Endothelial cell of umbilical vein (primary cell): ENCODE data around the gene SELENON.

ENCODE experiments used
- EZH2 ChIP-seq: IDR thresholded peaks from 2 replicates; pipeline ENCODE4 v1.6.1; 2012; ENCODE audit warnings: borderline replicate concordance, low read depth, mild to moderate bottlenecking, moderate library complexity, low read length, inconsistent platforms; ENCODE audit not compliant: severe bottlenecking
- FOS ChIP-seq: IDR thresholded peaks from 2 replicates; pipeline ENCODE4 v1.6.1; 2011; ENCODE audit warnings: mild to moderate bottlenecking, low read length, moderate library complexity, borderline replicate concordance; ENCODE audit not compliant: insufficient read depth
- GATA2 ChIP-seq: IDR thresholded peaks from 2 replicates; pipeline ENCODE4 v1.7.0; 2011; ENCODE audit warnings: low read depth, mild to moderate bottlenecking, moderate library complexity, mixed read lengths, low read length; ENCODE audit not compliant: insufficient read length, insufficient read depth
- JUN ChIP-seq: IDR thresholded peaks from 2 replicates; pipeline ENCODE4 v1.6.1; 2011; ENCODE audit warnings: borderline replicate concordance, low read depth; ENCODE audit not compliant: insufficient read length, insufficient read depth
- MYC ChIP-seq: IDR thresholded peaks from one replicate; pipeline ENCODE4 v1.6.1; 2011; ENCODE audit warnings: mild to moderate bottlenecking, low read depth, low read length
- POLR2A ChIP-seq: IDR thresholded peaks from 2 replicates; pipeline ENCODE4 v1.6.1; 2012; ENCODE audit warnings: low read depth, mild to moderate bottlenecking, control low read depth, low read length
- POLR2AphosphoS5 ChIP-seq: IDR thresholded peaks from 2 replicates; pipeline ENCODE4 v1.6.1; 2012; ENCODE audit warnings: low read depth, mild to moderate bottlenecking, control low read depth, low read length, moderate library complexity; ENCODE audit not compliant: insufficient read depth
- TF ChIP-seq, protein P1 (sequence below), 2 donors: IDR thresholded peaks; 1 replicate in 1 of 2; 2 replicates in 1 of 2; pipeline ENCODE4 v1.5.1; 2011; ENCODE audit warnings: low read length in 2 of 2, mild to moderate bottlenecking in 2 of 2, moderate library complexity in 2 of 2, control low read depth in 1 of 2, inconsistent platforms in 1 of 2, low read depth in 1 of 2; ENCODE audit not compliant: insufficient read depth in 1 of 2; ENCODE audit errors: extremely low read depth in 1 of 2
- TF ChIP-seq, protein P2 (sequence below): IDR thresholded peaks from 2 replicates; pipeline ENCODE4 v1.6.1; 2011; ENCODE audit not compliant: insufficient read depth, insufficient read length

GRCh38 chr1:25792115-25792514 lies 7.9 kb upstream of the SELENON start:
- TF ChIP-seq, protein P1, sequence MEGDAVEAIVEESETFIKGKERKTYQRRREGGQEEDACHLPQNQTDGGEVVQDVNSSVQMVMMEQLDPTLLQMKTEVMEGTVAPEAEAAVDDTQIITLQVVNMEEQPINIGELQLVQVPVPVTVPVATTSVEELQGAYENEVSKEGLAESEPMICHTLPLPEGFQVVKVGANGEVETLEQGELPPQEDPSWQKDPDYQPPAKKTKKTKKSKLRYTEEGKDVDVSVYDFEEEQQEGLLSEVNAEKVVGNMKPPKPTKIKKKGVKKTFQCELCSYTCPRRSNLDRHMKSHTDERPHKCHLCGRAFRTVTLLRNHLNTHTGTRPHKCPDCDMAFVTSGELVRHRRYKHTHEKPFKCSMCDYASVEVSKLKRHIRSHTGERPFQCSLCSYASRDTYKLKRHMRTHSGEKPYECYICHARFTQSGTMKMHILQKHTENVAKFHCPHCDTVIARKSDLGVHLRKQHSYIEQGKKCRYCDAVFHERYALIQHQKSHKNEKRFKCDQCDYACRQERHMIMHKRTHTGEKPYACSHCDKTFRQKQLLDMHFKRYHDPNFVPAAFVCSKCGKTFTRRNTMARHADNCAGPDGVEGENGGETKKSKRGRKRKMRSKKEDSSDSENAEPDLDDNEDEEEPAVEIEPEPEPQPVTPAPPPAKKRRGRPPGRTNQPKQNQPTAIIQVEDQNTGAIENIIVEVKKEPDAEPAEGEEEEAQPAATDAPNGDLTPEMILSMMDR (IDR thresholded peaks at IDR 0.05; ENCODE audit: extremely low read depth in 1 of 2, insufficient read depth in 1 of 2, low read depth in 1 of 2, low read length in 2 of 2) = no peak
- TF ChIP-seq EZH2 (no peak), POLR2AphosphoS5 (no peak), POLR2A (no peak), JUN (no peak), FOS (no peak), MYC (no peak), GATA2 (no peak)
- TF ChIP-seq, protein P2, sequence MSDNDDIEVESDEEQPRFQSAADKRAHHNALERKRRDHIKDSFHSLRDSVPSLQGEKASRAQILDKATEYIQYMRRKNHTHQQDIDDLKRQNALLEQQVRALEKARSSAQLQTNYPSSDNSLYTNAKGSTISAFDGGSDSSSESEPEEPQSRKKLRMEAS = no peak
